GM12801 (cell line): ENCODE data around the gene RNF114.

Experiments
- TF ChIP-seq, protein P1 (sequence below): IDR thresholded peaks from one replicate; pipeline ENCODE4 v1.5.1; 2011; ENCODE audit warnings: control low read depth; ENCODE audit not compliant: insufficient read length; ENCODE audit errors: extremely low read depth

RNF114 gene

DNA sequence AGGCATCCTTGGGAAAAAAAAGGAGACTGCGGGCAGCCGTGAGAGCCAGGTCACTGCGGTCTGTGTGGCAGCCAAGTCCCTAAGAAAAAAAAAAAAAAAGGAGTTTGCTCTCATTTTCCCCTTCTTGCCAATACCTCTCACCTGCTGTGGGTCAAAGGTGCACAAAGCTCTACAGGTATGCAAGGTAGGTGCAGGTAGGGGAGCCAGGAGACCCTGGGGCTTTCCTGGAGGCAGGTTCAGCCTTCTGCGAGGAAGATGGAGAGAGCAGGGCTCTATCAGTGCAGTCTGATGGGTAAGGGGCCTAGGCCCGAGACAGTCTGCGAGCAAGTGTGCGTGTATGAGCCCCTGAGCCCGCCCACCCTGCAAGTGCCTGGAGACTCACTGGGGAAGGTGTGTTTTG is 34.3 kb downstream of the RNF114 start:
- TF ChIP-seq, protein P1, sequence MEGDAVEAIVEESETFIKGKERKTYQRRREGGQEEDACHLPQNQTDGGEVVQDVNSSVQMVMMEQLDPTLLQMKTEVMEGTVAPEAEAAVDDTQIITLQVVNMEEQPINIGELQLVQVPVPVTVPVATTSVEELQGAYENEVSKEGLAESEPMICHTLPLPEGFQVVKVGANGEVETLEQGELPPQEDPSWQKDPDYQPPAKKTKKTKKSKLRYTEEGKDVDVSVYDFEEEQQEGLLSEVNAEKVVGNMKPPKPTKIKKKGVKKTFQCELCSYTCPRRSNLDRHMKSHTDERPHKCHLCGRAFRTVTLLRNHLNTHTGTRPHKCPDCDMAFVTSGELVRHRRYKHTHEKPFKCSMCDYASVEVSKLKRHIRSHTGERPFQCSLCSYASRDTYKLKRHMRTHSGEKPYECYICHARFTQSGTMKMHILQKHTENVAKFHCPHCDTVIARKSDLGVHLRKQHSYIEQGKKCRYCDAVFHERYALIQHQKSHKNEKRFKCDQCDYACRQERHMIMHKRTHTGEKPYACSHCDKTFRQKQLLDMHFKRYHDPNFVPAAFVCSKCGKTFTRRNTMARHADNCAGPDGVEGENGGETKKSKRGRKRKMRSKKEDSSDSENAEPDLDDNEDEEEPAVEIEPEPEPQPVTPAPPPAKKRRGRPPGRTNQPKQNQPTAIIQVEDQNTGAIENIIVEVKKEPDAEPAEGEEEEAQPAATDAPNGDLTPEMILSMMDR = no peak

DNA sequence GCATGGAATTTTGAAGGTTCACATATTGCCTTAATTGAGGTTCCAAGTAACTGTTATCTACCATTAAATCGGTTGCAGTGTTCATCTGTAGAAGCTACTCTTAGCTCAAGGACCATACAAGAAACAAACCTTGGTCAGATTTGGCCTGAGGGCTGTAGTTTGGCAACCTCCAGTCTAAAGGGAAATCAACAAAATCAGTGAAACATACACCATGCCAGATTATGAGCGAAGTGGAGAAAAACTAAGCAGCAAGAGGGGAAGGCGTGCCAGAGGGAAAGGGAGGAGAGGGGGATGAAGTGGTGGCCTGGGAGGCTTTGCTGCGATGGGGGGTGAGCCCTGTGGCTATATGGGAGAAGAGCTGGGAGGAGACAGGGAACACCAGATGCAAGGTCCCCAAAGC is 37.8 kb downstream of the RNF114 start:
- TF ChIP-seq, protein P1 = no peak

DNA sequence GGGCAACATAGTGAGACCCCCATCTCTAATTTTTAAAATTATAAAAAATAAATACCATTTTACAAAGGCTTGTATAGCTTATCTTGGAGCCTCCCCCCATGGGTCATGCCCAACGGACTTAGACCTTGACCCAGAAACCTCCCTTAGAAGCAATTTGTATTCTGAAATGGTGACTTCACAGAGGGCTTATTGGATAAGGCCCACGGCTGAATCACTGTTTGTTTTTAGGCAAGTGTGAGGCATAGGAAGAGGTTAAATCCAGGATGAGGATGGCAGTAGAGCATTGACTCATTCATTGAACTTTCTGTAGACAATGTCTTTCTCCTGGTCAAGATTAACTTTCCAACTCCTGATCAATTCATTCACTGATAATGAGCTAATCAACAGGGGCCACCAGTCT is 40.3 kb downstream of the RNF114 start:
- TF ChIP-seq, protein P1 = no peak

DNA sequence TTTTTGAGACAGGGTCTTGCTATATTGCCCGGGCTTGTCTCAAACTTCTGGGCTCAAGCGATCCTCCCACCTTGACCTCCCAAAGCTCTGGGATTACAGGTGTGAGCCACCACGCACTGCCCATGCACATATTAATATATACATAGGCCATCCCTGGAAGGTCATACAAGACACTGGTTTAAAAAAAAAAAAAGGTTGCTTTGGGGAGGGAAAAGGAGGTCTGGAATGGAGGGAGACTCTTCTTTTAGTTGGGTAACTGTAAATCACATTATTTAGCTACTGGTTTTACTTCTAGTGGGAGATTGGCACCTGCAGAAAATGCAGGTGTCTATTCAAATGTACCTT is 42.5 kb downstream of the RNF114 start:
- TF ChIP-seq, protein P1 = no peak

DNA sequence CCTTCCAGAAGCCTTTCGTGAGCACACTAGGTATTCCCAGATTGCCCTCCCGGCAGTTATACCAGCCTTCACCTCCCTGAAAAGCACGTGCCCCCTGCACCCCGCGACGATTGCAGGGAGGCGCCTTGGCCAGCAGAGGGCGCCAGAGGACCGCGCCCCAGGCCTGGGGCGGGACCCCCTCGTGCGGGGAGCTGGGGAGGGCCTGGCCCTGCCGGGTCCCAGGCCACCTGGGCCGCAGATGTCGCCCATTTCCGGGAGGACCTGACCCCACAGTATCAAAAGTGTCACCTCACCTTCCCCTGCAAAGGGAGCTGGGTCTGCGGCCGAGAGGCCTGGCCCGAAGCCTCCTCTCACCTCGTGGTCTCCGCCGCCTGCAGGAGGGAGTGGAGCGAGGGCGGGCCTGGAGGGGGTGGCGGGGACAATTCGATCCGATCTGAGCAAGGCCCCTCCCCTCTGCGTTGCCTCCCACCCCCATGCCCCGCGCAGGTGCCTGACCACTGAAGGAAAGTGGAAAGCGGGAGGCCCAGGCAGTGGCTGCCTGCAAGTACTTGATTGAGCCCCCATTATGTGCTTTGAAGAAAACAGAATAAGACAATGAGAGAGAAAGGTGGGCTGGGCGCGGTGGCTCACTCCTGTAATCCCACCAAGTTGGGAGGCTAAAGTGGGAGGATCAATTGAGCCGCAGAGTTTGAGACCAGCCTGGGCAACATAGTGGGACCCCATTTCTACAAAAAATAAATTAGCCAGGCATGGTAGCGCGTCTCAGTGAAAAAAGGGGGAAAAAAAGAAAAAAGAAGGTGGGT is 43.0 kb downstream of the RNF114 start:
- TF ChIP-seq, protein P1 = no peak

DNA sequence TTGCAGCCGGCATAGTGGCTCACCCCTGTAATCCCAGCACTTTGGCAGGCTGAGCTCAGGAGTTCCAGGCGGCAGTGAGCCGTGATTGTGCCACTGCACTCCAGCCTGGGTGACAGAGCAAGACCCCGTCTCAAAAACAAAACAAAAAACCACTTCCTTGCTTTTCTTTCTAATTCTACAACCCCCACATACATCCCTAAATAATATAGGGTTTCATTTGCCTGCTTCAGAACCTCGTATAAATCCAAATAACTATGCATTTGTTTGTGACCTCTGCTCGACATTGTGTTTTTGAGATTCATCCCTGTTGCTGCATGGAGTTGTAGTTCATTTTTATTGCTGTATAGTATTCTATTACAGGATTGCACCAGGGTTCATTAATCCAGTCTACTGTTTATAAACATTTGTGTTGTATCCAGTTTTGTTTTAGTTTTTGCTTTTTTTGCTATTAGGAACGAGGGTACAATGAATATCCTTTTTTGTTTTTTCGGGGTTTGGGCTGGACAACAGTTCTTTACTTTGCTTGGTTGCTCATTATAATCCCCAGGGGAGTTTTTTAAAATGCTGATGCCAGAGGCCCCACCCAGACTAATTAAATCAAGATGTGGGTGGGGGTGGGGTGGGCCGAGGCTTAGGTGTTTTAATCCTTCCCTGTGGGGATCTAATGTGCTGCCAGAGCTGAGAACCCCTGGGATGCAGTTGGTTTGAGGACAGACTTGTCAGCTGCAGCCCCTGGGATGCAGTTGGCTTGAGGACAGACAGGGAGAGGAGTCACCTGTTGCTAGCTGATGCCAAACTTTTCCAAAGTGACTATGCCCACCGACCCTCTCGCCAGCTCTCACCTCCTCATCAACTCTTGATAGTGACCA is 44.2 kb downstream of the RNF114 start:
- TF ChIP-seq, protein P1 = no peak

DNA sequence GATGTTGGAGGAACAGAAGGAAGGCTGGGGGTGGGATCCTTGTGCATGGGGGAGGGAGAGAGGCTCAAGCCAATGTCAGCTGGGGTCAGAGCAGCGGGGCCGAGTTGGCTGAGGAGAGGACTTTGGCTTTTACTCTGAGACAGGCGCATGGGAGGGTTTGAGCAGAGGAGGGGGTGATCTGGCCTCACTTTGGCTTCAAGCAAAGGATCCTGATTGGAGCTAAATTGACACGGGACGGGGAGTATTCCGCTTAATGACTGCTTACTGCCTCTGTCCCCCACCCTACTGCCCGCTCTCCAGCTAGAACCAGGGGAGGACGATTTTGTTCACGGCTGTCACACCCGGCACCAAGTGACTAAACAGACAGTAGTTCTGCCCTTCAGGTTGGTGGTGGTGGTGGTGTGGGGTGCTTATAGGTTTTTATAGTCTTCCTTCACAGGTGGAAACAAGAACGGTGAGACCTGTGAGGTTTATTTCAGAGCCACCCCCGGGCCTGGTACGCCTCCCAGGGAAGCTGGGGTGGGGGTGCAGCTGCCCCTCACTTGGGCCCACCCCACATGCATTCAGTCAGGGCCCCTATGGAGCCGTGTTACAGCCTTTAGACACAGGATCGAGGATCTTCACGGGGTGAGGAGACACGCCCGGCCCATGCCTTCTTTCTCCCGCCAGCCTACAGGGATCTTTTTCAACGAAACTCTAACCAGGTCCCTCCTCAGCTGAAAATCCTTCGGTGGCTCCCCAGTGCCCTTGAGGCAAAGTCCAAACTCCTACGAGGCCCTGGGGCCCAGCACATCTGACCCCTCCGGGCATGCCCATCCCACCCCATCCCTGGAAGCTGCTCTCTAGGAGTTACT is 45.2 kb downstream of the RNF114 start:
- TF ChIP-seq, protein P1 = no peak
